HG03135 (cell line): ENCODE measurements around the gene PRDM11.

Experiments
- ATAC-seq: cut with Tn5 transposase; IDR thresholded peaks from one replicate; pipeline ENCODE4 v1.9.1; 2021; ENCODE audit warnings: mild to moderate bottlenecking, moderate library complexity; ENCODE audit not compliant: unreplicated experiment

PRDM11 gene

GRCh38 chr11:45141171-45141570 is 5.3 kb upstream of the PRDM11 start:
- no peak for ATAC-seq

GRCh38 chr11:45141631-45142030 is 4.8 kb upstream of the PRDM11 start:
- ATAC-seq: no peak

- no peak for ATAC-seq
Observed at GRCh38 chr11:45142241-45143055, 4.0 kb upstream of the PRDM11 start.

- ATAC-seq: no peak
Observed at GRCh38 chr11:45143494-45143893, 2.9 kb upstream of the PRDM11 start.

GRCh38 chr11:45144126-45145082 is 2.0 kb upstream of the PRDM11 start:
- ATAC-seq: no peak

DNA sequence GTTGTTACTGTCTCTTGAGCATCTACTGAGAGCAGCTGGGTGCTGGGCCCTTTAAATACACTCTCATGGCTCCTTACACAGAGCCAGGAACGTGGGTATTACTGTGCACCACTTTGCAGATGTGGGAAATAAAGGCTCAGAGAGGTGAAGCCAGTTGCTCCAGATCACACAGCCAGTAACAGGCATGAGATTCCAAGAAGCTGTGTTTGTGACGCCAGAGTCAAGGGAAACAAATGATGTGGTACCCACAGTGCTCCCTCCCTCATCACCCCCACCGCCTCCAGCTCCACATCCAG is 1.4 kb upstream of the PRDM11 start:
- no peak for ATAC-seq

- no peak for ATAC-seq
Observed at GRCh38 chr11:45145379-45146071, 914 bp upstream of the PRDM11 start.

GRCh38 chr11:45147017-45147728 is 734 bp downstream of the PRDM11 start:
- peak; percentile 98 for ATAC-seq

- ATAC-seq: no peak
Observed at GRCh38 chr11:45147891-45148675, 1.6 kb downstream of the PRDM11 start.

- no peak for ATAC-seq
Observed at GRCh38 chr11:45149483-45150056, 3.1 kb downstream of the PRDM11 start.

DNA sequence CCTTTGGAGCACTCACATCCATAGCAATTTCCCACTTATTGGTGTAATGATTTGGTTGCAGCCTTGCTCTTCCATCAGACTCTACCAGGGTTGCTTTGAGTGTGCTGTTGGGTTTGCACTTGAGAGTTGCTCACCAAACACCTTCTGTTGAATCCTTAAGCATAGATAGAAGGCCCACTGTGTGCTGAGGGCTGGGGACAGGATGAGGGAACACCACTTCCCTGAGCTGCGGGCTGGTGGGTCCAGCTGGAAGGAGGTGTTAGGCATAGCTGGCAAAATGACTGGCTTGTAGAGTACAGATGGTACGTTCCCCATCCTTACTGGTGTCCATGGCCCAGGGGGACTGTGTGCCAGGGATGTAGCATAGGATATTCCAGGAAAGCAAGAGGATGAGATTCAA is 3.9 kb downstream of the PRDM11 start:
- ATAC-seq: no peak

- no peak for ATAC-seq
Observed at GRCh38 chr11:45150943-45151342, 4.5 kb downstream of the PRDM11 start.

DNA sequence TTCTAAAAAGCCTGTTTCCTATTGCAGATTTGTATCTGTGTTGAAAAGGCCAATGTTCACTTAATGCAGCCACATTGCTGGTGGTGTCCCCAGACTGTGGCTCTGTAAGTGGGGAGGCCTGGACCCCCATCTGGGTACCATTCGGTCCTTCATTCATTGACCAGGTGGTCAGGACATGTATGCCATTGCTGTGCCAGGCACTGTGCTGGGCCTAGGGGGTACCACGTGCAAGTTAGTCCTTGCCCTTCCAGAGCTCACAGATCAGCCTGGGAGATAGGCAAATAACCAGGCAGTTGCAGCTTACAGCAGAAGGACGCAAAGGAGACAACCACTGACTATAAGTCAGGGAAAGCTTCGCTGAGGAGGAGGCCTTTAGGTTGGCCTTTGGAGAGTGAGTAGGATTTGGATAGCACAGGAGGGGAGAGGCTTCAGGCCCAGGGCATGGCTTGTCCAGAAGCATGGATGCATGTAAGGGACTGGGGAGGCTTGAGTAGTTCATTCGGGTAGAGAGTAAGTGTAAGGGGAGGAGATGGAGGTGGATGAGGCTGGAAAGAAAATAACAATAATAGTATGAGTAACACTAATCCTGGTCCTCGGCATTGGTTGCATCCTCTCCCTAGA is 5.0 kb downstream of the PRDM11 start:
- no peak for ATAC-seq

GRCh38 chr11:45152740-45153595 is 6.5 kb downstream of the PRDM11 start:
- ATAC-seq: no peak

DNA sequence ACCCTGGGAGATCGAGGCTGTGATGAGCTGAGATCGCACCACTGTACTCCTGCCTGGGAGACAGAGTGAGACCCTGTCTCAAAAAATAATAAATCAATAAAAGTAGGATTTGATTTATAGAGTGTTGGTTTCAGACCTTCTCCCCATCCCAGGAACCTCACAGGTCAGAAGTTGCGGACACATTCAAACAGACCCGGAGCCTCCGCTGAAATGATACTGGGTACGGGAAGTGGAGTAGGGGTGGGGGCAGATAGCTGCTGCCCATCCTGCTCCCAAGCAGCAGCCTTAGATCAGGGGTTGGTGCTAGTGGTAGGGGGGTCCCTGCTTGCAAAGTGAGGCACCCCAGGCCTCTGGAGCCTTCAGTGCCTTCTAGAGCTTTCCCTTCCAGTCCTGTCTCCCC is 7.8 kb downstream of the PRDM11 start:
- ATAC-seq: no peak

- no peak for ATAC-seq
Observed at GRCh38 chr11:45155058-45155551, 8.7 kb downstream of the PRDM11 start.

GRCh38 chr11:45155627-45156180 is 9.3 kb downstream of the PRDM11 start:
- no peak for ATAC-seq

DNA sequence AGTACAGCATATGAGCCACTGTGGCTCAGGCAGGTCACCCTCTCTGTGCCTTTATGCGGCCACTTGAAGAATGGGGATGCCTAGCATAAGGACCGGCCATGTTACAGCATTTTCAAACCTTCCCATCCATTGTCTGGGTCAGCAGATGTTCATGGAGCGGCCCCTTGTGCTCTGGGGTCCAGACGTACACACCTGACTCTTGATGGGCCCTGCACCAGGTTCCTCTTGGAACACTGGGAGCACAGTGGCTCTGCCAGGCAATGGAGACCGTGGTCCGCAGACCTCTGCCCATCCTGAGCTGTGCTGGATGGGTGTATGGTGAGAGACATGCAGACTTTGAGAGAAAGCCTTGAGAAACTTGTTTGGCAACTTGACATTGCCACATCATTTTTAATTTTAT is 9.8 kb downstream of the PRDM11 start:
- ATAC-seq: no peak
